NCI-H2196 (cell line): Measurements from ENCODE around the gene LHFPL6.
A peak's percentile ranks its signal among the peaks of the same experiment; 100 is the strongest.
"Not testable (repeated sequence)": the region's sequence is repeated elsewhere in the genome, so short reads cannot be mapped to it uniquely, and the experiment has no call there.

Experiments used
- DNase-seq: peaks from one replicate; lab custom pipeline; 2025; ENCODE audit not compliant: unreplicated experiment; lab: John Stamatoyannopoulos, UW

LHFPL6 gene

DNA sequence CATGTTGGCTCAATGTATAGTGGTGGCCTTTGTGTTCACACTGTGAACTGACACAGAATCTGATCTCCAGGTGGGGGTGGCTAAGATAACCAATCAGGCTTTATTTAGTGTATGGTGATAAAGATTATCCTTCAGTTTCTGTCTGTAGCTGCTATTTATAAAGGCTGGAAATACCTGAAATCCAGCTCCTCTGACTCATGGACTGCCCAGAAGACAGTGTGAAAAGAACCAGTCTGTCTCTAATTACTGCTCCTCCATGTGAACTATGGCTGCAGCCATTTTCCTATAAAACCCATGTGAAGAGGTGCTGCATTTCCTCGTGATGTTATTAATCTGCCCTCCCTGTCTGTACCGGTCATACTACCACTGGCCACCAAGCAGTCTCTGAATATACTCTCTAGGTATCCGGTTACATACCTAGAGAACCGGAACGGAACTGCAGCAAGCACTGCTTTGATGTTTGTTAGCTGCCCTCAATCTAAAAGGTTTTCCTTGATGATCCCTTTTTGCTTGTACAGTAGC lies 238.0 kb downstream of the LHFPL6 start:
- DNase-seq: peak; percentile 47

DNA sequence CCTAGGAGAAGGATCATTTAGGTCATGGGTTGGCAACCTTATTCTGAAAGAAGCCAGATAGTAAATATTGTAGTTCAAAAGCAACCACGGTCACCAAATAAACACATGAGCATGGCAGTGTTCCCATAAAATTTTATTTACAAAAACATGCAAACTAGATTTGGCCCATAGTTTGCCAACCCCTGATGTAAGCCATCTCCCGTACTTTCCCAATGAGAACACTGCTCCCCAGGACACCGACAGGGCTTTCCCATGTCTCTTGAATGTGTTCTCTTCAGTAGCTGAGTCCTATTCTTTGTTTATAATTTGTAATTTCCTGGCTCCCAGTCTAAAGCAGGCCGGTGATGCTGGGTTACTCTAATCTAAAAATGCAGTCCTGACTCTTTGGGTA lies 239.6 kb downstream of the LHFPL6 start:
- DNase-seq: no peak

DNA sequence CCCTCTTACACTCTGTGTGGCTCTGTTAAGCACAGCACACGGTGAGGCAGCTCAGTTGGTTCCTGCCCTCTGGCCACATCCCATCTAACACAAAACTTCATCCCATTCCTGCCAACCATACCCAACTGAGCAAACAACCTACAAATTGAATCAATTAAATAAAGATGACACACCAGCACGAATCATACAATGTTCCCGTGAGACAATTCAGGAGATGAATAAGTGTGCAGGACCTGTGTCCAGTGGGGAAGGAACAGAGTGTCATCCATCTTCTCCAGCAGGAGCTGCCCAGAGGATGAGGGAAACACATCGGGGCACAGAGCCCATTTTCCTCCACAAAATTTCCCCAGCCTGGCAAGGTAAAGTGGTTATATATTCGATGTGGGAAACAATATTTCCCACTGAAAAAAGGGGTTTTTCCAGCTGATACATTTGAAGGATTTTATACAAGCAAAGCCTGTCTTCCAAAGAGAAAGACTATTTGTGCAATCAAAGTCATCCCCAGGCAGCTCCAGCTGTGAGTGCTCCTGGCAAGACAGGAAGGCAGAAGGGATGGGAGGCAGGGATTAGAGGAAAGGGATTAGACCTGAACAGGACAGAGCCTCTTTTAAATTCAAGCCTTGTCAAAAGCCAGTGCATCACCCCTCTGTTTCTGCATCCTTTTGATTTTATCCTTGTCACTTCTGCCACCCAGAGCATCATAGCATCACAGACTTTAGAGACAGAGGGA lies 240.2 kb downstream of the LHFPL6 start:
- no peak for DNase-seq

DNA sequence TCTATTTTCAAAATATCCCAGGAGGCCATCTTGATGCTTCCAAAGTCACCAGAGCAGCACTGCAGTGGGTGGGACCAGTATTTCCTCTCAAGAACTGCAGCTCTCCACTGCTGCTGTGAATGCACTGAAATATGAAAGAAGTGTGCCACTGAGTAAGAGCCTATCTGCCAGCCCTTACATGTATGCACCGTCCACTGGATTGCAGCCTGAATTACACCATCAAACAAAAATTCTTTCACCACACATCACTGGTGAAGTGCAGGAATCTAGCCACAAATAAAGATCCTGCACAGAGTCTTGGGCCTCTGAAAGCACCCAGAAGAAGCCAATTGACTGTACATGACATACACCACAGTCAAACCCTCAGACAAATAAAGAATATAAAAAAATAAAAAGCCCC lies 249.0 kb downstream of the LHFPL6 start:
- DNase-seq: no peak

DNA sequence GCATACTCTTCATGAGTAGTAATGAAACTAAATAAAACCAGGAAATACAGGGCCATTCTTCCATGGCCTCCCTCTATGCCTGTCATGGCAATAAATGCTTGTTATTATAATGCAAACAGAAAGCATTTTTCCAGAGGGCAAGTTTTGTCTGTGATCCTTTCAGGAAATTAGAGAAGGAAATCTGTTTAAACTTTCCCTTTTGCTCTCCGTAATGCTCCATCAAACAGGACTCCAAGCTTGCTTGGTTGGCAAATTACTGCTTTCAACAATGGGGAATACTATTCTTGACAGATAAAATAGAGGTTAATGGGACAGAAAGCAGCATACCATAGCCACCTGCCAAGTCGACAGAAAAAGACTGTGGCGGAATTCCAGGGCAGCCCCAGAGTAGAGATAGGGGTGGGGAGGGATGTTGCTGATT lies 252.5 kb downstream of the LHFPL6 start:
- DNase-seq: no peak

DNA sequence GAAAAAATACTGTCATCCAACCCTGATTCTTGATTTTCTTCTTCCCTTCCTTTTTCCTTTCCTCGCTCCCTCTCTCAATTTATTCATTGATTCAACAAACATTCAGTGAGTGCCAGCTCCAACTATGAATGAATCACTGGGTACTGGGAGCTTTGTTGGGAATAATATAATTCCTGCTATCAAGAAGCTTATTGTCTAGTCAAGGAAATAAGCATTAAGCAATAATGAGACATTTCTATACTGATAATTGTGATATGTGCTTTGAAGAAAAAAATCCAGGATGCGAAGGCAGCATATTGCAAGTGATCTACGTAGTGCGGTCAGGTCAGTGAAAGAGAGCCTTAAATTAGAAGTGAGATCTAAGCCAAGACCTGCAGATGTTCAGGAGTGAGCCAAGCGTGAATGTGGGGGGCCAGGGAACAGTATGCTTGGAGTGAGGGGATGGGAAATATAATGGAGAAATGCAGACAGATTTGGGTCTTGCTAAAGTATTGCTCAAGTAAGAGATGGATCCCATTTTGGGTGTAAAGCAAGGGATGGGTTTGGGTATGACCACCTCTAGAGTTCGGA lies 253.5 kb downstream of the LHFPL6 start:
- DNase-seq: no peak

DNA sequence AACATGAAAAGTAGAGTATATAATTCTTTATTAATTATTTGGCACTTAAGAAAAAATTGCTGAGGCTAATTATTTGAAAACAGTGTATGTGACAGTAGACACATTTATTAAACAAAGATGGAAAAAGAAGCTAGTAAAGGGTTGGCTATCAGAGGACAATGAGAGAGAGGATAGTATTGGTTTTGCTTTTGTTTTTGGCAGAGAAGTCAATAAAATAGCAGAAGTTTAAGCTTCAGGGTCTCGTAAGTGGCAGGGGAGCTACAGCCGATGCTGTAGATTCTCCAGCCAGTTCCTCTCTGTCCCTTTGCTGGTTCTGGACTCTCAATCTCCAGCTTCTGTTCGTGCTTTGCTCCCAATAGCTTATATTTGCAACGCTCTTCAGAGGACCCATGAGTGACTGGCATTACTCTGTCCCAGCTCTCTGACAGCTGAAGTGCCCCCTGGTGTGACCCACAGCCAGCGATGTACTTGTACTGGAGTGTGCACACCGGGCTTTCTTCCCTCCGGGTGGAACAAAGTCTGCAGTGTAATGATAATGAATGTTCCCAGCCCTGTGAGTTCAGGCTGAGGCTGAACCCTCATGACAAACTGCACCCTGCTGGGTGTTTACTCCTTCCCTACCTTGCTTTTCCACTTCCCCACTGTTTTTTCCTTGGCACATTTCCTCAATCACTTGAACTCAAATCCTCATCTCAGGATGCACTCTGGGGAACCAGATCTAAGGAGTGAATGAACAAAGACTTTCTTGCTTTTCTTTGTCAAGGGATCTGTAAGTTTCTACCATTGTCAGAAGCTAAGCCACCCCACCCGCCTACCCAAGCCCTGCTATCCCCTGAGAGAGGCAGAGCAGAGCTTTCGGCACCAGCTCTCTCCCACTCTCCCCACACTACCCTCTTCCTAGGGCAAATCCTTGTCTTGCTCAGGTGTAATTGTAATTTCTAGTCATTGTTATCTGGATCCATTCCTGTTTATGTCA lies 254.8 kb downstream of the LHFPL6 start:
- DNase-seq: no peak

DNA sequence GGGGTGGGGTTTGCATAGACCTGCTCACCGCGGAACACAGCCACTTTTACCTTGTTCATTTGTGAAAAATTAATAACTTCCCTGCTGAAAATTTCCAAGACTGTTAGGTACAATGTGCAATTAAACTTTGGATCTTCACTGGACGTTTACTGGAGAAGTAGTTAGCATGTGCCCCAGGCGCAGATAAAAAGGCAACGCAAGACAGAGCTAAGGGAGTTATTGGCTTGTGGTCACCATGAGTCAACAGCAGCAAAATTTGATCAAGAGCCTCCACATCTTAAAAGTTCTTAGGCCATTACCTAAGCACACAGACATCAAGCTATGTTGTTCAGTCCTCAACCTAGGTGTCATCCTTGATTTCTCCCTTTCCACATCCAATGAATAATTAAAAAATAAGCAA lies 257.0 kb downstream of the LHFPL6 start:
- DNase-seq: no peak

DNA sequence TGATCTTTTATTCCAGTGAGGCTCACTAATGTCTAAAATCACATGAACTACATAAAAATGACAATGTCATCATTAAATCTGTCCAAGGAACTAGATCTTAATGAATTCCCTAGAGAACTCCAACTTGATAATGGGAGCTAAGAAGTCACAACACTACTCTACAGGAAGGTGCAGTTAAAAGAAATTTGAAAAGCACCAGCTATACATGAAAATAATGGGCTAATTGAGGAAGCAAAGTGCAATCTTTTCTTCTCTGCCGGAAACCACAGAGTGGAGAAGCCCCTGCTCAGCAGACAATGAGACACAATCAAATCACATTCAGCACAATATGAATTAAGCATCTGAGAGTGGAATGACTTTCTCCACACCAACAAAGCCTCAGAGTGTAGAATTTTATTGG lies 261.7 kb downstream of the LHFPL6 start:
- DNase-seq: no peak

DNA sequence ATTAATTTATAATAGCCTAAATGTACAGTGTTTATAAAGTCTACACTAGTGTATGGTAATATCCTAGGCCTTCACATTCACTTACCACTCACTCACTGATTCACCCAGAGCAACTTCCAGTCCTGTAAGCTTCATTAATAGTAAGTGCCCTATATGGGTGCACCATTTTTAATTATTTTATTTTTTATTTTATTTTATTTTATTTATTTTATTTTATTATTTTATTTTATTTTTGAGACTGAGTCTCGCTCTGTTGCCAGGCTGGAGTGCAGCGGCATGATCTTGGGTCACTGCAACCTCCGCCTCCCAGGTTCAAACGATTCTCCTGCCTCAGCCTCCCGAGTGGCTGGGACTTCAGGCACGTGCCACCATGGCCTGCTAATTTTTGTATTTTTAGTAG lies 264.9 kb downstream of the LHFPL6 start:
- DNase-seq: not testable (repeated sequence)

DNA sequence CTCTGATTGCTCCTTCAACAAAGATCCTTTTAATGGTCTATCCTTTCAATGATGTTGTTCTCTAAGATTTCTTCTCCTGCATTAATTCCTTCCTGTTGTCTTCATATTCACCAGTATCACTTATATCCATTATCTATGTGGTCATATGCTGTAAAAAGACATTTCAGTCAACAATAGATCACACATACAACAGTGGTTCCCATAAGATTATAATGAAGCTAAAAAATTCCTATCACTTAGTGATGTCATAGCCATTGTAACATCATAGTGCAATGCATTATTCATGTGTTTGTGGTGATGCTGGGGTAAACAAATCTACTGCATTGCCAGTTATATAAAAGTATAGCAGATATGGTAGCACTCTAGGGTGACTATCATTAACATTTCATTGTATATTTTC lies 266.1 kb downstream of the LHFPL6 start:
- no peak for DNase-seq

DNA sequence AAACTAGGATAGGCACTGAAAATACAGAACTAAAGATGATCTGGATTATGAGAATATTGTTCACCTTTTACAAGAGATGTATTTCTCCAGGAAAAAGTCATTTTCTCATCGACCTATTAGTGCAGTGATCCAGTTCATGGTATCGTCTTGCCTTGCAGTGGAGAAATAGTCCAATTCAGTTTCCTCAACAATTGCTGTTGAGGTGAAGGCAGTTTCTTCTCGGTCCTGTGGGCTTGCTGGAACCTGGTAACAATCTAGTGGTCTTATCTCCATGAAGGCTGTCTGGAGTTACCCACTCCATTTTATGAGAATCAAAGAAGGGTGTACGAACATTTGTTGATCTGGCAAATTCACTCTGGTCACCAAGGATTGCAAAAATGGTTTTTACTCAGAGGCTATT lies 266.8 kb downstream of the LHFPL6 start:
- no peak for DNase-seq

DNA sequence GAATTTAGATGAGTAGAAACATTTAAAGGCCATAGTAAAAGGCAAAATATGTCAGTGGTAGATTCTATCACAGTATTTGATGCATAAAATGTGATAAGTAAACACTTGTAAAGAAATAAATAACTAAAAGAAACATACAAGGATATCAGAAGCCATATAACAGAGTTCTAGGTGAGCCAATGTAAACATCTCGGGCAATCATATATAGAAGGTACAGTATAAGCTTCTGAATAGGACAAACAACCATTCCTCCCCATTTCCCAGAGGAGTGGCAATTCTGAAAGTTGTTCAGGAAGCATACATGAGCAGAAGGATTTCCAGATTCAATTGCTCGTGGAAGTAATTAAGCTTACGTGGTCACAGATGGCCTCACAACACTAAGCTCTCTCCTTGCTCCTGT lies 267.3 kb downstream of the LHFPL6 start:
- no peak for DNase-seq

DNA sequence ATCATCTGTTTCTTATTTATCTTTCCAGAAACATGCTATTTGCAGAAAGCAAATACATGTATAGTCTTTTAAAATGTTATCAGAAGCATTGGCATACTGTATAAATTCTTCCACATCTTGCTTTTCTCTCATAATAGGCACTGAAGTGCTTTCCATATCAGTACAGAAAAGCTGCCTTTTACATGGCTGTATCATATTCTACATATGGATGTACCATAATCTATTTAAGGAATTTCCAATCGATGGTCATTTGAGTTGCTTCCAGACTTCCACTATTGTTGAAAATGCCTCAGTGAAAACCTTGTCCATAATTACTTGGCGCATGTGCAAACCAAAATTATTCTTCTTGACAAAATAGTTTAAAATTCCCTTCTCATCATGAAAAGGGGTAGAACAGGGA lies 272.5 kb downstream of the LHFPL6 start:
- DNase-seq: no peak

DNA sequence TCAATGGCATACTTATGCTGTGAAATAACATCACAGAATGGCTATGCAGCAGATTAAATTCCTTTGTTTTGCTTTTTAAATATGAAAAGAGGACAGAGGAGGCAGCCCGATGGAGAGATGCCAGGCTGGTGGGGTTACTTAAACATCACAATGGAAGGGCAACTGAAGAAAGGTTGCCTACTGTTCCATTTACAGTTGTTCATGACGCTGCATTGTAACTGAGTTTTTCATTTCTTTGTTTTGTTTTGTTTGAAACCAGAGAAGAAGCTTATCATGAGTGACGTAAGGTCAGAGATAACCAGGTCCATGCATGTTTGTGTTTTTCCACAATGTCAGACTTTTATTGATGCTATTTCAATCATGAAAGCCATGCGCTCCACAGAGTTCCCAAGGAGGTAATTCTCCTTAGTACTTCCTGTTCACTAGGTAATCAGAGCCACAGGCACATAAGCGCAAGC lies 273.8 kb downstream of the LHFPL6 start:
- no peak for DNase-seq

DNA sequence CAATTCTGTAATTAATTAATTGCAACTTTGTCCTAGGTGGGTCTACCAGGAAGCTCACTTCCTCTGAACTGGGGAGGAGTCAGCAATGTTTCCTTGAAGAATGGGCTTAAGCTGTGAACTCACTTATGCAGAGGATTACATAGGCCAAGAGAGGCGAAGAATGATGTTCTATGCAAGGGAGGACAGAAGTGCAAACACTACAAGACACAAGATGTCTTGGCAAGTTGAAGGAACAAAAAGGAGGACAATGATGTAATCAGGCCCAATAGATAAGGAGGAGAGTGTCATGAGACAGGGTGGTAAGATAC lies 275.9 kb downstream of the LHFPL6 start:
- DNase-seq: no peak

DNA sequence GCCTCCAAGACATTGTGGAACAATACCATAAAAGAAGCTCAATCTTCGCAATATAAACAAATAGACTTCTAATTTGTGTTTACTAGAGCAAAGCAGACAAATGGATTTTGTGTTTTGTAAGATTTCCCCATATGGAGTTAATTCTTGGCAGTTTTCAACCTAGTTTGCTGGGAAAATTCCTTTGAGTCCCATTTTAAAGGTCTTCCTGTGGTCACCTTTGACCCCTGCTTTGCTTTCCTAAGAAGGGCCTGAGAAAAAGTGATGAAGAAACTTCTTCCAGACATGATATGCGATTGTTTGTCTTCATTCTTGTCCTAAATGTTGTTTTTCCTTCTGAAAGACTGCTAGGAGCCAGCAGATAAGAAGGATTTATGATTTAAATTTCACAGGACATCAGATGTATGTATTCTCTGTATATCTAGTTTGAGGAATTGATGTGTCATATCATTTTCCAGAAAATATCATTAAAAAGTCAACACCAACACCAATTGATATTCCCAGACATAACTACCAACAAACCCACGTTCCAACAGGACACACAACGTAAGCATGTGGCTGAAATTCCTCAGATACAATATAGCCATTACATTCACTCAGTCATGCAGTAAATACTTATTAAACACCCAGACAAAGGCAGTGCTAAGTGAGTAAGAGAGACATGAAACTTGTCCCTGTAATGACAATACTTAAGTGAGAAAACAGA lies 276.4 kb downstream of the LHFPL6 start:
- no peak for DNase-seq

DNA sequence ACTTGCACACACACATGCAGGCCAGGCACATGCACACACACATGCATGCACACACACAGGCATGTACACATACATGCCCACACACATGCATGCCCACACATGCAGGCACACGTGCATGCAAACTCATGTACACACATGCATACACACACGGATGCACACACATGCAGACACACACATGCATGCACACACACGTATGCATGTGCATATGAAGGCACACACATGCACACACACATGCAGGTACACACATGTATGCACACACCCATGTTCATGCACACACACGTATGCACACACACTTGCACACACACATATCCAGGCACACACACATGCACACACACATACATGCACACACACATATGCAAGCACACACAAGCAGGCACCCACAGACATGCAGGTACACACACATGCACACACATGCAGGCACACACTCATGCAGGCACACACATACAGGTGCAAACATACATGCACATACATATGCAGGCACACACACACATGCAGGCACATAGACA lies 278.1 kb downstream of the LHFPL6 start:
- no peak for DNase-seq

DNA sequence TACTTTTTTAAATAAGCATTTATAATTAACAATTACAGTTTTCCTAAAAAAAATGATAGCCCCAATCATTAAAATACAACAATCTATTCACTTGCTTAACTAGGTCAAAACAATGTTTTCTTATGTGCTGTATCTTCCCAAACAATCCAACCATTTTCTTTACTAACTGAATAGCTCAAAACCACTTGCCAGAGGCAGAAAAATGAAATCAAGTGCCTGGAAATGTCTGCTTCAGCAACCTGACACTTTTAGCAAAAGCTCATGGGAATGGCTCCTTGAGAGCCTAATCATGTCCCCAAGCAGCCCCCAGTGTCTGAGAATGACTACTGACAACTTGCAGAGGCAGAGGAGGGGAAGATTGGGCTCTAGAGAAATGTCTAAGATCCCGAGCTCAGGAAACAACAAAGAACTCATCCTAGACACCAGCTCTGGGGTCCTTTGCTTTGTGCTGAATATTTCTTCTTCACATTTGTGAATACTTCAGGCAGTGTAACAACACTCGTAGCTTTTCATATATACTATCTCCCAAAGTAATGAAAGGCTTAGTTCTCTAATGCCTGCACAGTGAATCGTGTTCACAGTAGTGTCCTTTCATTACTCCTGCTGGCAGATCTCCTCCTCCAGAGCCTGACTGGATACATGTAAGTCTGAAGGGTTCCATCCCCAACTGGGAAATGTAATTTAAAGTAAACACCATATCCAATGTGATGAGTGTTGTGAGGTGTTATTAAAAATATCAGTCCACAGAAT lies 280.0 kb downstream of the LHFPL6 start:
- no peak for DNase-seq

DNA sequence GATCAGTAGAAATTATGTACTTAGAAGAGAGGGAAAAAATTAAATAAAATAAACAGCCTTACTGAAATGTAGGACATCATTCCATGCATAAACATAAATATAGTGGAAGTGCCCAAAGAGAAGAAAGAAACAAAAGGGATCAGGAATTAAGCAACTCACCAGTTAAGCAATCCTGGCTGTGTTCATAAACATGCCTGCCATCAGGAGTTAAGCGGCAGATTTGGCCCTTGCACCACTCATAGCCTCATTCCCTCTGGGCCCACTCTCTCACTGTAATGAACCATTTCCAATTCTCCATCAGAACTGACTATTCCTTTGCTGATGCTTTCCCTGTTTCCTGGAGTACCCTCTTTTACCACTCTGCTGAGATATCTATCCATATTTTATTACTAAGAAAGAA lies 281.4 kb downstream of the LHFPL6 start:
- no peak for DNase-seq
